Cardiac fibroblast (primary cell): ENCODE results near the gene ALDOC.
"Not testable (repeated sequence)": the region's sequence is repeated elsewhere in the genome, so short reads cannot be mapped to it uniquely, and the experiment has no call there.

Experiments
- DNase-seq, 2 donors: peaks; one replicate each; pipeline versions ENCODE4 v3.0.0 to v3.0.0-alpha.2; 2010; ENCODE audit warnings: low read depth in 2 of 2
- H3K4me3 ChIP-seq, 2 donors: replicated peaks in 1 of 2; 1 replicate in 1 of 2; 2 replicates in 1 of 2; pipeline ENCODE4 v1.5.1; 2011; ENCODE audit warnings: low read depth in 2 of 2, low read length in 2 of 2, mild to moderate bottlenecking in 2 of 2, moderate library complexity in 1 of 2
- CTCF ChIP-seq: IDR thresholded peaks from one replicate; pipeline ENCODE4 v1.5.1; 2011; ENCODE audit warnings: low read depth, mild to moderate bottlenecking, low read length, inconsistent platforms

Gene ALDOC

GRCh38 chr17:28615260-28615940 lies 38.7 kb upstream of the ALDOC start:
- no peak for TF ChIP-seq CTCF
- DNase-seq: no peak
- H3K4me3 ChIP-seq: no peak overlapping the region

GRCh38 chr17:28613931-28614381 lies 37.3 kb upstream of the ALDOC start, which contains the start of gene RSKR:
Gene RSKR (minus strand): TSS chr17:28614185. CDS start chr17:28614161, 24 bp downstream.
- DNase-seq: no peak
- H3K4me3 ChIP-seq: no peak within 1 kb of the TSS
- no peak for TF ChIP-seq CTCF

GRCh38 chr17:28612936-28613872 lies 36.5 kb upstream of the ALDOC start:
- DNase-seq: peak; percentile 49 to 59
- H3K4me3 ChIP-seq: no peak overlapping the region
- peak; percentile 75 for TF ChIP-seq CTCF

- no peak for TF ChIP-seq CTCF
- H3K4me3 ChIP-seq: no peak overlapping the region
- DNase-seq: no peak
Measured at GRCh38 chr17:28612531-28612930, 35.8 kb upstream of the ALDOC start.

DNA sequence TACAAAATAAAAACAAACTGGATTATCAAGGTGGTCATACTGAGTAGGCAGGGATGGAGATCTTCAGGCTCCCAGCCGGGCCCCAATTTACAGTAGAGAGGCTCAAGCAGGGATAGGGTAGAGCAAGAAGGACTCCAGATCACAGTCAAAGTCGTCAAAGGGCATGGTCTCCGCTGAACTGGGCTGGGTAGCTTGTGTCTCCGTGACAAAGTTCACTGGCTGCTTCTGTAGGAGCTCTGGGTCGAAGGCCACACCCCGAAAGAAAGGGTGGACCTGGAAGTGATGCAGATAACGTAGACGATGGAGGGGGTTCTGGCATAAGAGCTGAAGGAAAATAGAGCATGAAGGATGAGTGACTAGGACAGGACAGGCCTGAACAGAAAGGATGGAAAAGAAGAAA lies 33.7 kb upstream of the ALDOC start:
- DNase-seq: no peak
- H3K4me3 ChIP-seq: no peak overlapping the region
- TF ChIP-seq CTCF: no peak

GRCh38 chr17:28604031-28604430 lies 27.3 kb upstream of the ALDOC start:
- H3K4me3 ChIP-seq, DNase-seq: not testable (repeated sequence)
